Measurements from ENCODE around the gene ENOX1. TPM values are rescaled to one million over a fixed set of nuclear protein-coding genes. Genes with fewer than 3 reads are reported as not detected.

ENOX1 gene

DNA sequence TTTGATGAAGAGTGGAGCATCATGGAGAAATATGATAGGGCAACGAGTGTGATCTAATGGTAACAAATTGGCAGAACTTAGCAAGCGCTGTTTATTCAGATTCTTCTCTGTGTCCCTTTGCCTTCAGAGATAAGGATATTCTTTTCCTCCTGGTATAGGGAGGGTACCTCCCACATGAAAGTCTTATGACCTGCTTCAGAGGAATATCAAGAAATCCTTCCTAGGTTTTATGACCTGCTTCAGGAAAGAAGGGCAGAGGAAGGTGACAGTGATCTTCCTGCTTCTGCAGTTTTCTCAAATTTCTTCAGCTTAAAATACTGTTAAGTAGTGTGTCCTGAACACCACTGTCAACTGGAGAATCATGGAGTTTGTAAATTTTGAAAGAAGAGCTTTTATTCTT is 619.0 kb downstream of the ENOX1 start:
- H3K27ac ChIP-seq (ENCODE audit: low read length, poor library complexity, severe bottlenecking): no peak overlapping the region
- H3K27me3 ChIP-seq (ENCODE audit: control insufficient read depth in 1 of 2, insufficient read depth in 1 of 2, low read length in 2 of 2): no peaks in the 10 kb centered on the region
- no peaks in the 10 kb centered on the region for H3K79me1 ChIP-seq (replicated peaks; ENCODE audit: low read length, poor library complexity, severe bottlenecking)
- no peak overlapping the region for H2BK12ac ChIP-seq (ENCODE audit: low read length in 2 of 2)
- no peaks in the 10 kb centered on the region for H3K4me1 ChIP-seq (ENCODE audit: control insufficient read depth, insufficient read depth, low read depth, low read length)
- 100% methylated on average over 2 of the region's 2 CpGs for WGBS
- H3K36me3 ChIP-seq (ENCODE audit: control insufficient read depth in 1 of 2, insufficient read depth in 2 of 2, low read depth in 1 of 2, low read length in 2 of 2): no peaks in the 10 kb centered on the region
- no peak overlapping the region for H3K4me2 ChIP-seq (ENCODE audit: low read length, poor library complexity, severe bottlenecking)
- H3K18ac ChIP-seq (ENCODE audit: low read depth in 1 of 2, low read length in 2 of 2): no peak overlapping the region
- DNase-seq: no peak
- H3K14ac ChIP-seq (ENCODE audit: low read length in 2 of 2): no peak overlapping the region
- no peak overlapping the region for H3K9ac ChIP-seq (ENCODE audit: low read length)
- H3K9me3 ChIP-seq (ENCODE audit: control insufficient read depth, low read length): no peaks in the 10 kb centered on the region
- no peak overlapping the region for H3K4me3 ChIP-seq (ENCODE audit: insufficient read depth in 1 of 2, low read depth in 1 of 2, low read length in 2 of 2)
- no peak overlapping the region for H2BK120ac ChIP-seq (ENCODE audit: low read depth, low read length)
- H3K23ac ChIP-seq (ENCODE audit: low read length in 2 of 2): no peak overlapping the region
- no peak overlapping the region for H4K91ac ChIP-seq (ENCODE audit: low read length)
- no peak overlapping the region for H2BK15ac ChIP-seq (ENCODE audit: low read depth, poor library complexity, severe bottlenecking)
- no peak overlapping the region for H2AK5ac ChIP-seq (ENCODE audit: low read length, severe bottlenecking)
- no peak overlapping the region for H2AFZ ChIP-seq (ENCODE audit: low read depth, low read length)
- H3K4ac ChIP-seq (ENCODE audit: low read depth in 1 of 2, low read length in 2 of 2): no peak overlapping the region
- H4K8ac ChIP-seq (ENCODE audit: low read length): no peak overlapping the region
- H2BK5ac ChIP-seq (ENCODE audit: low read depth, low read length, poor library complexity, severe bottlenecking): no peak overlapping the region

DNA sequence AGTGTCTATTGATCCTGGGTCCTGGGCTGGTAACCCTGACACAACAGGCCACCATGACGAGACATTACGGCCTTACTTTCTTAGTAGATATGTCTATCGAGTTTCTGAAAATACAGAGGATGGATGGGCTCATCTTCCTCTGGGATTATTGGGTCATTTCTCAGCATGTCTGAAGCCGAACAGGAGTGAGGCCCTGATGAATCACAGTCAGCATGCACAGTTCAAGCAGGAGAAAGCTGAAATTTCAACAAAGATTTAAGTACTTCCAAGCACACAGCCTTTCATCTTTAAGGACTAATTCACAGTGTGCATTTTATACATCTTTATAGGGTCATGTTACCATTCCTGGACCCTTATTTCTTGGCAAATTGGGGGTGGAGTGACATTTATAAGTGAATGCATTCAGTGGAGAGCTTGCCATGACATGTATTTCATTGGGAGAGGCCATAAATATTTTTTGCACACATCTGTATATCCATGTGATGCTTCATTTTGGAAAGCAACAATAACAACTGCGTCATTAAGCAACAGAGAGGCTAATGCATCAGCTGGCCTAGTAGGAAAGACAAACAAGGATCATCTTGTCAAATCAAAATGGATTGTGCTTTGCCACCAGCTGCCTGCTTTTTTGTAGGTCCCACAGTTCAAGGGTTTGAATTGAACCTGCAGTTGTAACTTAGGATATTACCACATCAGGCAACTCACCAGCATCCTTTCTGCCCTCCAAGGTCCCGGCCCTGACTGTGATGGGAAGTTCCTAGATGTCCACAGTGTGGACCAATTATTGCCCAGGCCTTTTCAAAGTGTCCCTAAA is 619.9 kb downstream of the ENOX1 start:
- no peaks in the 10 kb centered on the region for H3K79me1 ChIP-seq (replicated peaks; ENCODE audit: low read length, poor library complexity, severe bottlenecking)
- H3K4ac ChIP-seq (ENCODE audit: low read depth in 1 of 2, low read length in 2 of 2): peak overlapping the region in 1 of 2 experiments; percentile 28
- no peak overlapping the region for H2AK5ac ChIP-seq (ENCODE audit: low read length, severe bottlenecking)
- no peak overlapping the region for H3K27ac ChIP-seq (ENCODE audit: low read length, poor library complexity, severe bottlenecking)
- H3K4me2 ChIP-seq (ENCODE audit: low read length, poor library complexity, severe bottlenecking): no peak overlapping the region
- H3K36me3 ChIP-seq (ENCODE audit: control insufficient read depth in 1 of 2, insufficient read depth in 2 of 2, low read depth in 1 of 2, low read length in 2 of 2): no peaks in the 10 kb centered on the region
- 88% methylated on average over 6 of the region's 6 CpGs for WGBS
- H2BK12ac ChIP-seq (ENCODE audit: low read length in 2 of 2): no peak overlapping the region
- no peaks in the 10 kb centered on the region for H3K9me3 ChIP-seq (ENCODE audit: control insufficient read depth, low read length)
- no peaks in the 10 kb centered on the region for H3K4me1 ChIP-seq (ENCODE audit: control insufficient read depth, insufficient read depth, low read depth, low read length)
- no peak overlapping the region for H3K14ac ChIP-seq (ENCODE audit: low read length in 2 of 2)
- H3K27me3 ChIP-seq (ENCODE audit: control insufficient read depth in 1 of 2, insufficient read depth in 1 of 2, low read length in 2 of 2): no peaks in the 10 kb centered on the region
- H3K23ac ChIP-seq (ENCODE audit: low read length in 2 of 2): no peak overlapping the region
- DNase-seq: peak; percentile 61
- no peak overlapping the region for H4K8ac ChIP-seq (ENCODE audit: low read length)
- H4K91ac ChIP-seq (ENCODE audit: low read length): no peak overlapping the region
- H2BK5ac ChIP-seq (ENCODE audit: low read depth, low read length, poor library complexity, severe bottlenecking): no peak overlapping the region
- no peak overlapping the region for H2BK120ac ChIP-seq (ENCODE audit: low read depth, low read length)
- H3K9ac ChIP-seq (ENCODE audit: low read length): no peak overlapping the region
- no peak overlapping the region for H3K18ac ChIP-seq (ENCODE audit: low read depth in 1 of 2, low read length in 2 of 2)
- H2AFZ ChIP-seq (ENCODE audit: low read depth, low read length): no peak overlapping the region
- no peak overlapping the region for H3K4me3 ChIP-seq (ENCODE audit: insufficient read depth in 1 of 2, low read depth in 1 of 2, low read length in 2 of 2)
- H2BK15ac ChIP-seq (ENCODE audit: low read depth, poor library complexity, severe bottlenecking): no peak overlapping the region

Small RNA genes within 50 kb of the gene (small RNA-seq; reads per million reads assigned to genes)
- not detected for gene AL162713.1 (ENCODE audit: low read depth)

Measured in mesenchymal stem cell (in vitro differentiated cells and primary cell).